ENCODE data around the gene ERC2.

ERC2 gene

GRCh38 chr3:55647063-55647462 is 821.2 kb downstream of the ERC2 start:
- no peak for DNase-seq (ENCODE audit: low read depth in 2 of 2)

GRCh38 chr3:55646121-55646520 is 822.1 kb downstream of the ERC2 start:
- no peak for DNase-seq (ENCODE audit: low read depth in 2 of 2)

- no peak for DNase-seq (ENCODE audit: low read depth in 2 of 2)
These were observed 822.8 kb downstream of the ERC2 start for GRCh38 chr3:55645422-55645821.

- no peak for DNase-seq (ENCODE audit: low read depth in 2 of 2)
These were observed 825.0 kb downstream of the ERC2 start for GRCh38 chr3:55643283-55643682.

- DNase-seq (ENCODE audit: low read depth in 2 of 2) = no peak
These were observed 826.3 kb downstream of the ERC2 start for GRCh38 chr3:55641964-55642363.

GRCh38 chr3:55639896-55640765 is 828.1 kb downstream of the ERC2 start:
- DNase-seq (ENCODE audit: low read depth in 2 of 2) = no peak

- no peak for DNase-seq (ENCODE audit: low read depth in 2 of 2)
These were observed 829.1 kb downstream of the ERC2 start for GRCh38 chr3:55639143-55639542.

- DNase-seq (ENCODE audit: low read depth in 2 of 2) = no peak
These were observed 830.2 kb downstream of the ERC2 start for GRCh38 chr3:55637906-55638638.

GRCh38 chr3:55636300-55637195 is 831.7 kb downstream of the ERC2 start:
- no peak for DNase-seq (ENCODE audit: low read depth in 2 of 2)

GRCh38 chr3:55634345-55634744 is 833.9 kb downstream of the ERC2 start:
- no peak for DNase-seq (ENCODE audit: low read depth in 2 of 2)

- DNase-seq (ENCODE audit: low read depth in 2 of 2) = no peak
These were observed 834.9 kb downstream of the ERC2 start for GRCh38 chr3:55633333-55633732.

GRCh38 chr3:55631766-55632331 is 836.4 kb downstream of the ERC2 start:
- no peak for DNase-seq (ENCODE audit: low read depth in 2 of 2)

- no peak for DNase-seq (ENCODE audit: low read depth in 2 of 2)
These were observed 837.4 kb downstream of the ERC2 start for GRCh38 chr3:55630921-55631299.

GRCh38 chr3:55630280-55630920 is 837.9 kb downstream of the ERC2 start:
- no peak for DNase-seq (ENCODE audit: low read depth in 2 of 2)

- no peak for DNase-seq (ENCODE audit: low read depth in 2 of 2)
These were observed 838.8 kb downstream of the ERC2 start for GRCh38 chr3:55629432-55629831.

GRCh38 chr3:55626279-55626665 is 842.0 kb downstream of the ERC2 start:
- DNase-seq (ENCODE audit: low read depth in 2 of 2) = no peak

- no peak for DNase-seq (ENCODE audit: low read depth in 2 of 2)
These were observed 844.0 kb downstream of the ERC2 start for GRCh38 chr3:55624238-55624637.

GRCh38 chr3:55623786-55624185 is 844.5 kb downstream of the ERC2 start:
- no peak for DNase-seq (ENCODE audit: low read depth in 2 of 2)

- no peak for DNase-seq (ENCODE audit: low read depth in 2 of 2)
These were observed 845.5 kb downstream of the ERC2 start for GRCh38 chr3:55622733-55623132.

GRCh38 chr3:55622116-55622515 is 846.2 kb downstream of the ERC2 start:
- DNase-seq (ENCODE audit: low read depth in 2 of 2) = no peak

GRCh38 chr3:55621648-55622047 is 846.6 kb downstream of the ERC2 start:
- no peak for DNase-seq (ENCODE audit: low read depth in 2 of 2)

Measured in stimulated activated CD8-positive, alpha-beta memory T cell treated with anti-CD3 and anti-CD28 coated beads, Interleukin-7, amount 100 ng/mL, for 1 hour (primary cell).